Pancreas (tissue), 10 donors: ENCODE data around the gene BRI3BP. TPM values are rescaled to one million over a fixed set of nuclear protein-coding genes. Genes with fewer than 3 reads are reported as not detected.
"Not testable (repeated sequence)": the region's sequence is repeated elsewhere in the genome, so short reads cannot be mapped to it uniquely, and the experiment has no call there.

Experiments used
- ATAC-seq, 4 donors: fragments of 200-7000 bp; cut with Tn5 transposase; one replicate each; pipeline versions ENCODE4 v1.8.0 to v1.9.1; 2020; ENCODE audit warnings: mild to moderate bottlenecking in 4 of 4, moderate library complexity in 4 of 4
- DNase-seq, 6 donors: peaks; one replicate each; pipeline ENCODE4 v3.0.0-alpha.2; 2020
- FAIRE-seq: peaks from 2 replicates; lab custom pipeline; 2012; peaks lifted over from hg19 to GRCh38; lab: Jason Lieb, UNC
- H3K27ac ChIP-seq, 4 donors: fragments of 200-600 bp; sonication (generic); 1 replicate in 3 of 4; 2 replicates in 1 of 4; pipeline versions ENCODE4 v1.5.0 to v1.8.0; 2020
- H3K27me3 ChIP-seq, 4 donors: fragments of 200-600 bp; one replicate each; pipeline ENCODE4 v1.8.0; 2021
- H3K36me3 ChIP-seq, 3 donors: fragments of 200-600 bp; sonication (generic) in 1 of 3; one replicate each; pipeline versions ENCODE4 v1.5.0 to v1.8.0; 2020 to 2021
- H3K4me1 ChIP-seq, 3 donors: fragments of 200-600 bp; one replicate each; pipeline ENCODE4 v1.8.0; 2021
- H3K4me3 ChIP-seq, 4 donors: fragments of 200-600 bp; sonication (generic) in 2 of 4; one replicate each; pipeline versions ENCODE4 v1.5.0 to v1.8.0; 2020 to 2021
- H3K9me3 ChIP-seq, 4 donors: fragments of 200-600 bp; one replicate each; pipeline ENCODE4 v1.8.0; 2021
- CTCF ChIP-seq, 4 donors: fragments of 200-600 bp; sonication (generic) in 3 of 4; IDR thresholded peaks; one replicate each; pipeline versions ENCODE4 v1.5.0 to v1.8.0; 2021; ENCODE audit warnings: antibody characterized with exemption in 4 of 4
- WGBS, 2 donors: extraction: QIAGEN DNeasy Blood & Tissue Kit; methylation state at CpG; one replicate each; pipeline ENCODE4 v1.1.7; 2013; 5-methylcytosine and 5-hydroxymethylcytosine counted together
- intact Hi-C, 3 donors: fragments of 100-400 bp; cut with DNase I; formaldehyde crosslinking; loops; one replicate each; pipeline versions ENCODE4 v1.11.1 to v1.14.2; 2022
- polyA plus RNA-seq, 2 donors: library from polyadenylated mRNA; stranded (reverse); fragments of 200-250 nt; gene quantifications; one replicate each; pipeline ENCODE4 v1.2.3, GENCODE V29; 2013
- total RNA-seq, 6 donors: library from RNA; stranded (reverse); fragmentation: NEBNext Ultra II Directional in 4 of 6; extraction: Animal tissue kit (Norgen Biotek cat#: 25700) in 4 of 6; gene quantifications; one replicate each; pipeline versions ENCODE4 v1.2.1 to v1.2.4, GENCODE V29; 2021 to 2023
- donor health status: healthy with polysubstance abuse.
- donor health status: DM: no; HTN: no; CAD: no; lungs with moderate emphysema.
- donor health status: DM: no; HTN: no; CAD: no.
- donor health status: control.
- donor health status: control.
- donor health status: Bipolar disorder and iron deficiency.
- donor health status: DM: yes; HTN: yes; CAD: no.
- donor health status: DM: no; HTN: no; CAD: no.
- donor health status: DM: no; HTN: no; CAD: no.
- donor health status: DM: yes; HTN: yes; CAD: no.

BRI3BP gene
- total and polyA plus RNA-seq, 8 donors, result 1.5 to 10.6 (median 5.0) TPM

GRCh38 chr12:125056306-125056705, 62.9 kb downstream of the BRI3BP start:
- H3K36me3 ChIP-seq, result no peaks in the 10 kb centered on the region
- no peak for FAIRE-seq
- intact Hi-C loops, result no loop called here
- no peak overlapping the region for H3K27ac ChIP-seq
- no peak for DNase-seq
- H3K4me1 ChIP-seq, result no peaks in the 10 kb centered on the region
- H3K27me3 ChIP-seq, result no peaks in the 10 kb centered on the region
- H3K4me3 ChIP-seq, result no peak overlapping the region
- no peak for TF ChIP-seq CTCF (IDR thresholded peaks at IDR 0.05)
- no peak for ATAC-seq
- H3K9me3 ChIP-seq, result no peaks in the 10 kb centered on the region
- WGBS, 2 donors, result 76 to 83% methylated on average over 14 of the region's 14 CpGs

GRCh38 chr12:125057708-125058107, 64.3 kb downstream of the BRI3BP start:
- intact Hi-C loops, result no loop called here
- FAIRE-seq (no peak), ATAC-seq (no peak)

GRCh38 chr12:125061229-125061628, 67.8 kb downstream of the BRI3BP start:
- Histone ChIP-seq H3K27ac (no peak overlapping the region), H3K36me3 (no peaks in the 10 kb centered on the region), H3K4me3 (no peak overlapping the region), H3K27me3 (no peaks in the 10 kb centered on the region), H3K4me1 (peaks cover 0 to 4% (median under 1%) of the 10 kb centered on the region in 3 donors), H3K9me3 (no peaks in the 10 kb centered on the region)
- no peak for TF ChIP-seq CTCF (IDR thresholded peaks at IDR 0.05)
- 95 to 96% methylated on average over 3 of the region's 3 CpGs for WGBS, 2 donors
- no peak for FAIRE-seq
- intact Hi-C loops, result no loop called here
- no peak for DNase-seq
- no peak for ATAC-seq

More at GRCh38 chr12:125057708-125058107, 64.3 kb downstream of the BRI3BP start:
- H3K4me1 ChIP-seq, result no peaks in the 10 kb centered on the region
- TF ChIP-seq CTCF (IDR thresholded peaks at IDR 0.05), result no peak
- H3K27me3 ChIP-seq, result no peaks in the 10 kb centered on the region
- no peaks in the 10 kb centered on the region for H3K36me3 ChIP-seq
- no peak overlapping the region for H3K4me3 ChIP-seq
- H3K9me3 ChIP-seq, result no peaks in the 10 kb centered on the region
- no peak for DNase-seq
- H3K27ac ChIP-seq, result no peak overlapping the region
- WGBS, 2 donors, result 70 to 75% methylated on average over 5 of the region's 5 CpGs

- H3K27me3 ChIP-seq, H3K9me3 ChIP-seq, H3K4me3 ChIP-seq, ATAC-seq, intact Hi-C loops, FAIRE-seq, H3K4me1 ChIP-seq, DNase-seq, H3K27ac ChIP-seq, H3K36me3 ChIP-seq: not testable (repeated sequence)
- 90 to 96% methylated on average over 4 of the region's 4 CpGs for WGBS, 2 donors
These were observed 70.1 kb downstream of the BRI3BP start for GRCh38 chr12:125063522-125063921.

- intact Hi-C loops, result no loop called here
- Histone ChIP-seq H3K27ac (no peak overlapping the region), H3K27me3 (no peaks in the 10 kb centered on the region), H3K4me3 (peak overlapping the region in 3 of 4 donors; percentile 76 to 93 (median 89)), H3K36me3 (no peaks in the 10 kb centered on the region), H3K9me3 (no peaks in the 10 kb centered on the region), H3K4me1 (peaks cover 0 to 8% (median 7%) of the 10 kb centered on the region in 3 donors)
- WGBS, 2 donors, result 53 to 58% methylated on average over 4 to 5 of the region's 5 CpGs
- no peak for TF ChIP-seq CTCF (IDR thresholded peaks at IDR 0.05)
- ATAC-seq, result no peak
- no peak for FAIRE-seq
- no peak for DNase-seq
These were observed 71.0 kb downstream of the BRI3BP start for GRCh38 chr12:125064492-125064891.
